GM12878 (cell line): ENCODE data around the gene GNG12. TPM values are rescaled to one million over a fixed set of nuclear protein-coding genes. Genes with fewer than 3 reads are reported as not detected.
A peak's percentile ranks its signal among the peaks of the same experiment; 100 is the strongest.

Experiments used
- ATAC-seq: fragments of 200-7000 bp; cut with Tn5 transposase; 3 replicates; pipeline ENCODE4 v1.9.1; 2020; ENCODE audit warnings: mild to moderate bottlenecking, moderate library complexity
- BruUV-seq: library from RNA; stranded (reverse); fragments of 400-500 nt; replicated peaks from 2 replicates; lab custom pipeline; 2021; lab: Mats Ljungman, UMichigan
- CTCF ChIA-PET: fragments of 300-600 bp; sonication (Branson Sonifier 250); formaldehyde crosslinking; extraction: SDS; loops from one replicate; lab custom pipeline; 2021; ENCODE audit warnings: inconsistent platforms; lab: Yijun Ruan, JAX
- POLR2A ChIA-PET: fragments of 350-600 bp; formaldehyde crosslinking; extraction: SDS; loops from one replicate; lab custom pipeline; 2021; ENCODE audit warnings: inconsistent platforms; lab: Charles Lee
- RAD21 ChIA-PET: fragments of 300-600 bp; sonication (Branson Sonifier 250); formaldehyde crosslinking; loops from one replicate; lab custom pipeline; 2023; ENCODE audit warnings: antibody characterized with exemption; ENCODE audit not compliant: unreplicated experiment; lab: Charles Lee
- SMC1A ChIA-PET: fragments of 300-600 bp; sonication (Branson Sonifier 250); formaldehyde crosslinking; loops from one replicate; lab custom pipeline; 2023; ENCODE audit not compliant: unreplicated experiment, uncharacterized antibody; lab: Charles Lee
- DNase-seq: peaks from one replicate; pipeline ENCODE4 v3.0.0-alpha.2; 2011; ENCODE audit warnings: low read depth, low spot score
- FAIRE-seq: peaks from 3 replicates; lab custom pipeline; 2011; peaks lifted over from hg19 to GRCh38; lab: Jason Lieb, UNC
- H2AFZ ChIP-seq: 2 replicates; pipeline ENCODE4 v1.6.0; 2011; ENCODE audit warnings: low read depth, low read length, control low read depth; ENCODE audit not compliant: control insufficient read depth
- H3K27ac ChIP-seq: 2 replicates; pipeline ENCODE4 v1.5.1; 2011; ENCODE audit warnings: control low read depth; ENCODE audit not compliant: control insufficient read depth, insufficient read depth
- H3K27me3 ChIP-seq, 2 experiments: replicated peaks in 1 of 2; 2 replicates each; pipeline versions ENCODE4 v1.6.0 to v1.6.1; 2011; ENCODE audit warnings: low read length in 1 of 2; ENCODE audit not compliant: control insufficient read depth in 2 of 2, insufficient read depth in 2 of 2
- H3K36me3 ChIP-seq, 2 experiments: 2 replicates each; pipeline ENCODE4 v1.5.1; 2011; ENCODE audit warnings: low read length in 1 of 2; ENCODE audit not compliant: control insufficient read depth in 2 of 2, insufficient read depth in 2 of 2
- H3K4me1 ChIP-seq: 2 replicates; pipeline ENCODE4 v1.6.1; 2011; ENCODE audit warnings: mild to moderate bottlenecking, low read length, moderate library complexity, mixed read lengths; ENCODE audit not compliant: control insufficient read depth, insufficient read depth
- H3K4me2 ChIP-seq: 2 replicates; pipeline ENCODE4 v1.6.0; 2011; ENCODE audit warnings: control low read depth; ENCODE audit not compliant: control insufficient read depth, insufficient read depth
- H3K4me3 ChIP-seq: fragments of 200-600 bp; sonication (generic); 2 replicates; pipeline ENCODE4 v1.5.1; 2016
- H3K79me2 ChIP-seq: 2 replicates; pipeline ENCODE4 v1.6.0; 2011; ENCODE audit warnings: low read length; ENCODE audit not compliant: control insufficient read depth, insufficient read depth
- H3K9ac ChIP-seq: 2 replicates; pipeline ENCODE4 v1.8.0; 2011; ENCODE audit warnings: low read length, control low read depth, mixed read lengths; ENCODE audit not compliant: control insufficient read depth, insufficient read depth
- H3K9me3 ChIP-seq: replicated peaks from 3 replicates; pipeline ENCODE4 v1.5.1; 2011; ENCODE audit warnings: mild to moderate bottlenecking, low read length; ENCODE audit not compliant: control insufficient read depth, insufficient read depth
- H4K20me1 ChIP-seq: 2 replicates; pipeline ENCODE4 v1.6.0; 2011; ENCODE audit not compliant: control insufficient read depth, insufficient read depth
- BRCA1 ChIP-seq: IDR thresholded peaks from 2 replicates; pipeline ENCODE4 v1.6.1; 2011; ENCODE audit warnings: low read depth, low read length, improper control_type of control experiment
- CTCF ChIP-seq, 3 experiments: IDR thresholded peaks in 2 of 3; conservative IDR thresholded peaks in 1 of 3; 2 replicates each; pipeline ENCODE4 v1.5.1; 2011; ENCODE audit warnings: low read depth in 3 of 3, low read length in 3 of 3, mild to moderate bottlenecking in 3 of 3, control low read depth in 2 of 3, moderate library complexity in 2 of 3, inconsistent platforms in 1 of 3, mixed read lengths in 1 of 3; ENCODE audit not compliant: control insufficient read depth in 2 of 3, insufficient read depth in 1 of 3; ENCODE audit errors: extremely low read depth in 1 of 3
- ETV6 ChIP-seq, 2 experiments: fragments of 450-650 bp in 1 of 2; IDR thresholded peaks in 1 of 2; conservative IDR thresholded peaks in 1 of 2; 2 replicates each; pipeline ENCODE4 v1.6.1; 2014; ENCODE audit warnings: antibody characterized with exemption in 1 of 2, borderline replicate concordance in 1 of 2, low read depth in 1 of 2, mild to moderate bottlenecking in 1 of 2, moderate library complexity in 1 of 2
- EZH2 ChIP-seq: IDR thresholded peaks from 2 replicates; pipeline ENCODE4 v1.6.1; 2012; ENCODE audit warnings: low read depth, mild to moderate bottlenecking, control low read depth, inconsistent platforms, low read length, borderline replicate concordance; ENCODE audit not compliant: control insufficient read depth
- FOXM1 ChIP-seq: IDR thresholded peaks from 2 replicates; pipeline ENCODE4 v1.6.1; 2012; ENCODE audit warnings: low read depth, mild to moderate bottlenecking, inconsistent platforms, low read length, moderate library complexity
- HDAC6 ChIP-seq: fragments of 200-600 bp; sonication (generic); IDR thresholded peaks from one replicate; pipeline ENCODE4 v1.8.0; 2017; ENCODE audit warnings: antibody characterized with exemption; ENCODE audit not compliant: unreplicated experiment
- IKZF2 ChIP-seq, 2 experiments: fragments of 450-650 bp; IDR thresholded peaks; 2 replicates each; pipeline ENCODE4 v1.6.1; 2017; ENCODE audit warnings: mild to moderate bottlenecking in 2 of 2, moderate library complexity in 2 of 2
- KAT2A ChIP-seq: conservative IDR thresholded peaks from 2 replicates; pipeline ENCODE4 v1.6.1; 2011; ENCODE audit warnings: low read depth, low read length; ENCODE audit not compliant: control insufficient read depth
- LARP7 ChIP-seq: fragments of 450-650 bp; IDR thresholded peaks from 2 replicates; pipeline ENCODE4 v1.6.1; 2017; ENCODE audit warnings: mild to moderate bottlenecking
- MYB ChIP-seq: fragments of 150-350 bp; IDR thresholded peaks from 2 replicates; pipeline ENCODE4 v1.6.1; 2014; ENCODE audit warnings: mild to moderate bottlenecking, low read depth, low read length, borderline replicate concordance
- NR2C1 ChIP-seq: fragments of 450-650 bp; IDR thresholded peaks from 2 replicates; pipeline ENCODE4 v1.6.1; 2017; ENCODE audit warnings: antibody characterized with exemption, mild to moderate bottlenecking, moderate library complexity
- NRF1 ChIP-seq: conservative IDR thresholded peaks from 2 replicates; pipeline ENCODE4 v1.6.1; 2011; ENCODE audit warnings: mild to moderate bottlenecking, low read depth, low read length, improper control_type of control experiment
- POU2F2 ChIP-seq: IDR thresholded peaks from 3 replicates; pipeline ENCODE4 v1.6.1; 2011; ENCODE audit warnings: low read depth, mild to moderate bottlenecking, low read length, borderline replicate concordance
- RFX5 ChIP-seq: IDR thresholded peaks from 2 replicates; pipeline ENCODE4 v1.6.1; 2011; ENCODE audit warnings: low read depth, low read length, improper control_type of control experiment
- SKIL ChIP-seq: fragments of 450-650 bp; IDR thresholded peaks from 2 replicates; pipeline ENCODE4 v1.6.1; 2017; ENCODE audit warnings: mild to moderate bottlenecking, low read depth, inconsistent platforms; ENCODE audit not compliant: poor library complexity, severe bottlenecking
- SMAD5 ChIP-seq: IDR thresholded peaks from 2 replicates; pipeline ENCODE4 v1.6.1; 2016; ENCODE audit warnings: antibody characterized with exemption, low read depth
- SP1 ChIP-seq: IDR thresholded peaks from one replicate; pipeline ENCODE4 v1.6.1; 2011; ENCODE audit warnings: low read depth, low read length
- YY1 ChIP-seq: IDR thresholded peaks from 2 replicates; pipeline ENCODE4 v1.6.1; 2011; ENCODE audit warnings: low read depth, mild to moderate bottlenecking, low read length
- ZBED1 ChIP-seq: IDR thresholded peaks from 2 replicates; pipeline ENCODE4 v1.6.1; 2016; ENCODE audit warnings: borderline replicate concordance
- ZZZ3 ChIP-seq: IDR thresholded peaks from 2 replicates; pipeline ENCODE4 v1.6.1; 2011; ENCODE audit warnings: low read depth; ENCODE audit not compliant: control insufficient read depth, insufficient read length
- WGBS: methylation state at CpG from one replicate; pipeline ENCODE4 v1.1.6; 2016; ENCODE audit warnings: low lambda C conversion rate; ENCODE audit not compliant: insufficient replicate concordance, insufficient coverage; ENCODE audit errors: missing lambda C conversion rate; 5-methylcytosine and 5-hydroxymethylcytosine counted together
- in situ Hi-C: fragments of 300-500 bp; cut with MboI; formaldehyde crosslinking; loops from 9 replicates; pipeline ENCODE4 v1.14.3; 2018; ENCODE audit warnings: mixed read lengths
- intact Hi-C: fragments of 100-400 bp; cut with micrococcal nuclease; formaldehyde crosslinking; loops from one replicate; pipeline ENCODE4 v1.14.2; 2022; ENCODE audit not compliant: unreplicated experiment
- polyA plus RNA-seq, 11 experiments: library from polyadenylated mRNA; depleted of rRNA in 4 of 11; unstranded in 6 of 11; stranded (reverse) in 5 of 11; fragments of >200 nt; fragmentation: Nextera tagmentation in 4 of 11; fragmentation: Illumina TruSeq in 1 of 11; extraction: Ambion mirVana in 4 of 11; extraction: Trizol in 1 of 11; gene quantifications; 1 replicate in 1 of 11; 2 replicates in 10 of 11; pipeline versions ENCODE4 v1.2.1 to v1.2.3, GENCODE V29; 2011 to 2016; ENCODE audit warnings: inconsistent platforms in 2 of 11, missing spikeins in 2 of 11, low read depth in 1 of 11
- total RNA-seq, 4 experiments: library from RNA; depleted of rRNA in 3 of 4; stranded (reverse); fragments of >200 nt in 3 of 4; fragmentation: Illumina TruSeq in 1 of 4; extraction: Trizol in 1 of 4; gene quantifications; 2 replicates each; pipeline versions ENCODE4 v1.2.1 to v1.2.3, GENCODE V29; 2013 to 2021

GNG12 gene
- total and polyA plus RNA-seq, 10 of the 15 experiments (the other 5 are each of a cell fraction or from before 2014, with no cell fraction given), result 0.22 to 32.8 (median 0.35) TPM

- ChIA-PET POLR2A (interaction anchor here (0.5 to 4.2 kb wide), 27 partner anchors 10 to 1099 kb away, joined by 3 to 33 read pairs (median 4); partner anchors contain the start of genes DNAI4 and MIER1), SMC1A (interaction anchor here (0.7 to 11.4 kb wide), 14 partner anchors 9 to 133 kb away, joined by 3 to 197 read pairs (median 6); no protein-coding TSS in a partner anchor), CTCF (interaction anchor here (0.6 to 8.6 kb wide), 15 partner anchors 10 to 339 kb away, joined by 3 to 107 read pairs (median 6); no protein-coding TSS in a partner anchor), RAD21 (interaction anchor here (0.6 to 11.0 kb wide), 29 partner anchors 9 to 334 kb away, joined by 3 to 225 read pairs (median 4); partner anchors contain the start of gene GNG12)
- DNase-seq (no peak), FAIRE-seq (no peak), ATAC-seq (peak; percentile 41)
- no TSS peak for BruUV-seq
- WGBS, result under 1% methylated on average over 56 of the region's 65 CpGs
- no peaks in the 10 kb centered on the region; the same call in 2 of the 3 replicates for H3K9me3 ChIP-seq
- peak overlapping the region; percentile 65 for H2AFZ ChIP-seq
- no peaks in the 10 kb centered on the region for H4K20me1 ChIP-seq
- 0 out of 4 replicates have a peak, but pooled peaks cover 0 to 3% of the 10 kb centered on the region in 2 experiments for H3K36me3 ChIP-seq
- H3K4me3 ChIP-seq, result peak overlapping the region; percentile 81
- H3K4me1 ChIP-seq, result peaks cover 8% of the 10 kb centered on the region
- H3K27me3 ChIP-seq, result peaks cover 0 to 2% of the 10 kb centered on the region in 2 experiments; a peak in 2 of 4 replicates
- intact Hi-C loops (loop anchor here (1.0 to 10.0 kb wide), 7 partner anchors 47 to 351 kb away; partner anchors contain the start of gene SERBP1), in situ Hi-C loops (no loop called here)
- peaks cover 25% of the 10 kb centered on the region for H3K79me2 ChIP-seq
- peak overlapping the region; percentile 87 for H3K9ac ChIP-seq
- peak overlapping the region; percentile 93 for H3K4me2 ChIP-seq
- peak overlapping the region; percentile 83 for H3K27ac ChIP-seq
- TF ChIP-seq ETV6 (conservative IDR thresholded peaks at IDR 0.05 in 1 of 2, IDR thresholded peaks at IDR 0.05 in 1 of 2; ENCODE audit: borderline replicate concordance in 1 of 2, low read depth in 1 of 2) (no peak), SMAD5 (no peak), ZZZ3 (no peak), RFX5 (no peak), BRCA1 (no peak), SKIL (no peak), MYB (no peak), IKZF2 (IDR thresholded peaks at IDR 0.05) (no peak), YY1 (no peak), ZBED1 (no peak), EZH2 (no peak), SP1 (no peak), POU2F2 (no peak), FOXM1 (no peak), NRF1 (no peak), LARP7 (0 out of 2 replicates have a peak, but pooled peaks have one; percentile 9), HDAC6 (no peak), KAT2A (no peak), NR2C1 (no peak; the same call in 1 of the 2 replicates), CTCF (IDR thresholded peaks at IDR 0.05 in 2 of 3, conservative IDR thresholded peaks at IDR 0.05 in 1 of 3; ENCODE audit: control insufficient read depth in 2 of 3, extremely low read depth in 1 of 3, insufficient read depth in 1 of 3, low read depth in 3 of 3, low read length in 3 of 3) (no peak)
These were observed 147.6 kb downstream of the GNG12 start for GRCh38 chr1:67685558-67686266.
